CD4-positive, alpha-beta T cell (primary cell): ENCODE results near the gene FBXW2. TPM values are rescaled to one million over a fixed set of nuclear protein-coding genes. Genes with fewer than 3 reads are reported as not detected.

Experiments
- ATAC-seq: fragments of 200-7000 bp; cut with Tn5 transposase; one replicate; pipeline ENCODE4 v1.10.0; 2022; ENCODE audit warnings: mild to moderate bottlenecking; ENCODE audit not compliant: poor library complexity
- CTCF ChIA-PET: fragments of 350-600 bp; sonication (Branson Sonifier 250); formaldehyde crosslinking; loops from one replicate; lab custom pipeline; 2021; ENCODE audit warnings: antibody characterized with exemption, inconsistent platforms; lab: Charles Lee
- POLR2A ChIA-PET: fragments of 350-600 bp; sonication (Branson Sonifier 250); formaldehyde crosslinking; loops from one replicate; lab custom pipeline; 2021; ENCODE audit warnings: antibody characterized with exemption, inconsistent platforms; lab: Charles Lee
- DNase-seq, 14 experiments: peaks; one replicate each; pipeline ENCODE4 v3.0.0-alpha.2; 2013 to 2020; ENCODE audit warnings: mixed read lengths in 2 of 14
- H3K27ac ChIP-seq, 2 donors: one replicate each; pipeline versions ENCODE4 v1.5.1 to v1.7.0; 2013; ENCODE audit warnings: low read length in 2 of 2, low read depth in 1 of 2, mild to moderate bottlenecking in 1 of 2
- H3K27me3 ChIP-seq, 2 experiments: 1 replicate in 1 of 2; 2 replicates in 1 of 2; pipeline versions ENCODE4 v1.6.1 to v1.7.0; 2013; ENCODE audit warnings: low read length in 2 of 2, control low read depth in 1 of 2, mild to moderate bottlenecking in 1 of 2, moderate library complexity in 1 of 2; ENCODE audit not compliant: insufficient read depth in 2 of 2, control insufficient read depth in 1 of 2
- H3K36me3 ChIP-seq: one replicate; pipeline ENCODE4 v1.6.1; 2013; ENCODE audit warnings: low read length, control low read depth; ENCODE audit not compliant: insufficient read depth
- H3K4me1 ChIP-seq: one replicate; pipeline ENCODE4 v1.6.1; 2013; ENCODE audit warnings: low read length, control low read depth; ENCODE audit not compliant: insufficient read depth
- H3K4me3 ChIP-seq: one replicate; pipeline ENCODE4 v1.5.1; 2013; ENCODE audit warnings: mild to moderate bottlenecking, low read length, moderate library complexity
- H3K9me3 ChIP-seq, 2 experiments: 1 replicate in 1 of 2; 2 replicates in 1 of 2; pipeline versions ENCODE4 v1.6.1 to v1.7.0; 2013; ENCODE audit warnings: low read length in 2 of 2, mild to moderate bottlenecking in 2 of 2, control low read depth in 1 of 2, moderate library complexity in 1 of 2; ENCODE audit not compliant: control insufficient read depth in 1 of 2, insufficient read depth in 1 of 2
- H3K27ac Mint-ChIP-seq: one replicate; pipeline ENCODE4 v1.8.0; 2020; ENCODE audit warnings: mixed read lengths
- H3K27me3 Mint-ChIP-seq: one replicate; pipeline ENCODE4 v1.8.0; 2021; ENCODE audit warnings: mixed read lengths
- H3K36me3 Mint-ChIP-seq: one replicate; pipeline ENCODE4 v1.8.0; 2021; ENCODE audit warnings: low read depth, mixed read lengths
- H3K4me1 Mint-ChIP-seq: one replicate; pipeline ENCODE4 v1.8.0; 2021; ENCODE audit warnings: low read depth, mixed read lengths
- H3K4me3 Mint-ChIP-seq: one replicate; pipeline ENCODE4 v1.8.0; 2020; ENCODE audit warnings: mild to moderate bottlenecking, mixed read lengths
- H3K9me3 Mint-ChIP-seq: one replicate; pipeline ENCODE4 v1.8.0; 2020; ENCODE audit warnings: mixed read lengths
- CTCF ChIP-seq: fragments of 200-600 bp; IDR thresholded peaks from one replicate; pipeline ENCODE4 v1.8.0; 2022; ENCODE audit warnings: antibody characterized with exemption, mild to moderate bottlenecking
- intact Hi-C, 2 experiments: fragments of 100-400 bp; cut with DNase I in 1 of 2; cut with micrococcal nuclease in 1 of 2; formaldehyde crosslinking; loops; one replicate each; pipeline versions ENCODE4 v1.15.1 to v1.9.0; 2023 to 2025; cut with DNase I, micrococcal nuclease
- total RNA-seq, 174 experiments: library from RNA in 2 of 174; stranded (reverse) in 2 of 174; gene quantifications; one replicate each; pipeline ENCODE4 v1.2.3 and lab custom pipeline; 2021 to 2026

FBXW2 gene
- total RNA-seq, 2 experiments from 2014 or later, result 58.7 to 64.7 TPM

GRCh38 chr9:120741191-120741590, 52.0 kb downstream of the FBXW2 start:
- intact Hi-C loops, result loop anchor here in 1 of 2 experiments (5.0 kb wide), 2 partner anchors 119 to 661 kb away; no protein-coding TSS in a partner anchor
- no peak for DNase-seq
- Mint-ChIP-seq H3K27me3 (no peaks in the 10 kb centered on the region), H3K9me3 (no peaks in the 10 kb centered on the region), H3K27ac (no peak overlapping the region), H3K4me3 (no peak overlapping the region), H3K4me1 (no peaks in the 10 kb centered on the region), H3K36me3 (no peaks in the 10 kb centered on the region)
- no peak overlapping the region for H3K27ac ChIP-seq
- no peaks in the 10 kb centered on the region for H3K36me3 ChIP-seq
- no peaks in the 10 kb centered on the region for H3K4me1 ChIP-seq
- H3K4me3 ChIP-seq, result no peak overlapping the region
- ATAC-seq, result no peak
- no peak for TF ChIP-seq CTCF
- POLR2A ChIA-PET, result no interaction called here
- H3K9me3 ChIP-seq, result no peaks in the 10 kb centered on the region
- CTCF ChIA-PET, result no interaction called here
- no peaks in the 10 kb centered on the region for H3K27me3 ChIP-seq

DNA sequence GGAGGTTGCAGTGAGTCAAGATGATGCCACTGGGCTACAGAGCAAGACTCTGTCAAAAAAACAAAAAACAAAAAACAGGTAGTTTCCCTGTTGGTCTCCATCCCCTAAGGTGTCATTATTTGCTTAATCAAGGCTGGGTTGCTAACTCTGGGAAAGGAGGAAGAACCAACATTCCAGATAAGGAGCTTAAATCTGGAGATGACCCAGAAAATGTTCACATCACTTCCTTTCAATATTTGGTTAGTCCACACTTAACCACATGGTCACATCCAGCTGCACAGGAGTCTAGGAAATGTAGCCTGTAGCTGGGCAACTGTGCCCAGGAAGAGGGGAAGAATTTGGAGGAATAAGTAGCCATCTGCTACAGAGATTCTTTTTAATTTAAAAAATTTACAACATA, 53.1 kb downstream of the FBXW2 start:
- no peaks in the 10 kb centered on the region for H3K9me3 Mint-ChIP-seq
- no peak overlapping the region for H3K4me3 Mint-ChIP-seq
- ChIA-PET CTCF (interaction anchor here (0.9 kb wide), 1 partner anchor 10 kb away, joined by 3 read pairs; no protein-coding TSS in a partner anchor), POLR2A (no interaction called here)
- H3K27me3 ChIP-seq, result no peaks in the 10 kb centered on the region
- H3K9me3 ChIP-seq, result no peaks in the 10 kb centered on the region
- intact Hi-C loops, result loop anchor here in 1 of 2 experiments (5.0 kb wide), 2 partner anchors 118 to 662 kb away; no protein-coding TSS in a partner anchor
- H3K27ac Mint-ChIP-seq, result no peak overlapping the region
- H3K27me3 Mint-ChIP-seq, result no peaks in the 10 kb centered on the region
- no peaks in the 10 kb centered on the region for H3K36me3 ChIP-seq
- H3K36me3 Mint-ChIP-seq, result no peaks in the 10 kb centered on the region
- no peaks in the 10 kb centered on the region for H3K4me1 ChIP-seq
- no peak for DNase-seq
- no peak for TF ChIP-seq CTCF
- H3K4me3 ChIP-seq, result no peak overlapping the region
- H3K27ac ChIP-seq, result no peak overlapping the region
- no peaks in the 10 kb centered on the region for H3K4me1 Mint-ChIP-seq
- ATAC-seq, result no peak

DNA sequence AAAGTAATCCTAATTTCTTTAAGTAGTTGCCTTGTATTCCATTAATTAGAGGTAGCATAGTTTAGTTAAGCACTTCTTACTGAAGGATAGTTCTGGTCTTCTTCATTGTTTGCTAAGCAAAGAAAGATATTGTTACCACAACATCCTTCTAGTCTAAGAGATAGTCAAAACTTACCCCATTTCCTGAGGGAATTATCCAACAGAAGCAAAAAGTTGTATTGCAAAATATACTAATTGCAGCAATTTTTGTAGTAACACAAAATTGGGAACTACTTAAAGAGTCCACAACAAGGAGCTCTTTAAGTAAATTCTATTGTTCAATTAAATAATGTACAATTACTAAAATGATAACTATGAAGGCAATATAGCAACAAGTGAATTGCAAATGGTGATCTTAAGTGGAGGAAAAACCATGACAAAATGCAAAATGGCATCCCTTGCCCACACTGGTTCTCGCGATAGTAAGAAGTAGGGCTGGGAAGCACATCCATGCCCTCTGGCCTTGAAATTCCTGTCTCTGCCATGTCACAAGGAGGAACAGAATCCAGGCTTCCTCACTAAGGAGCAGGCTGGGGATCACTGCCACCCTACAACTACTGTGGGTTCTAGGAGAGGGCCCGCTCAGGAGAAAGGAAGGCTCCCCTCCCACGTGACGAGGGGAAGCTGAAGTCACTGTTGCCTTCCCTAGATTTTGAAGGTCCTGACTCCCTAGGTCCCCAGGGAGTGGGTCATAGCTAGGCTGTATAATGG, 55.6 kb downstream of the FBXW2 start:
- Mint-ChIP-seq H3K36me3 (no peaks in the 10 kb centered on the region), H3K4me1 (no peaks in the 10 kb centered on the region), H3K9me3 (no peaks in the 10 kb centered on the region), H3K4me3 (no peak overlapping the region), H3K27ac (no peak overlapping the region), H3K27me3 (no peaks in the 10 kb centered on the region)
- no peak for TF ChIP-seq CTCF
- Histone ChIP-seq H3K27ac (no peak overlapping the region), H3K36me3 (no peaks in the 10 kb centered on the region), H3K9me3 (no peaks in the 10 kb centered on the region), H3K4me1 (no peaks in the 10 kb centered on the region), H3K4me3 (no peak overlapping the region), H3K27me3 (no peaks in the 10 kb centered on the region)
- intact Hi-C loops, result no loop called here
- ChIA-PET CTCF (no interaction called here), POLR2A (interaction anchor here (0.5 kb wide), 1 partner anchor 346 kb away, joined by 3 read pairs; no protein-coding TSS in a partner anchor)
- ATAC-seq (no peak), DNase-seq (no peak)
